Measurements from ENCODE around the gene RASSF4.

Gene RASSF4

DNA sequence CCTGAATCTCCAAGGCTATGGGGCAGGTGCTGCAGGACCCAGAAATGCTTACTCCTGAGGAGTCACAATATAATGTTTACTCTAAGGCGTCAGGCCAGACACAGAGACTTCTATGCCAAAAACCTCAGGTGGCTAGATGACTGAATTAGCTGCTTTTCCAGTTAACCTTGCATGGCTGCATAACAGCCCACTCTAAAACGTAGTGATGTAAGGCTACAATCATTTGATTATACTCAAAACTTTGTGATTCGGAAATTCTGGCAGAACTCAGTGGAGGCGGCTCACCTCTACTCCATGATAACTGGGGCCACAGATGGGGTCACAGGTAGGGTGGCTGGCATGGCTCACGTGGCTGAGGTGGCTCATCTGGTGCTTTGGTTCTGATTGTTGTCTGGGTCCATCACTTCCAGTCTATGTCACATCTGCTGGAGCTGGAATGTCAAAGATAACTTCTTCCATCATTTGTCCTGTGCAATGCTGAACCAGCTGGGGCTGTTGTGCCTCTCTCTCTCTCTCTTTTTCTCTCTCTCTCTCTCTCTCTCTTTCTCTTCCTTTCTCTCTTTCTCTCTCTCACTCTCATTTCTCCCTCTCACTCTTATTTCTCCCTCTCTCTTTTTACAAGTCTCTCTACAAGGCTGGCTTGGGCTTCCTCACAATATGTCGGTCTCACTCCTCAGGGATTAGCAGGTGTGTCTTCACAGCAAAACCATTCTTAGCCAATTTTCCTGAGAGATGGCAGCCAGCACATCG, 36.6 kb upstream of the RASSF4 start:
- no peak overlapping the region for H3K27ac Mint-ChIP-seq
- H3K4me3 Mint-ChIP-seq = no peak overlapping the region
- DNase-seq (no peak), ATAC-seq (replicated peaks) (no peak)
- no peaks in the 10 kb centered on the region for H3K4me1 Mint-ChIP-seq
- H3K9me3 Mint-ChIP-seq = peaks cover under 1 to 2% of the 10 kb centered on the region in 2 donors
- no peaks in the 10 kb centered on the region for H3K27me3 Mint-ChIP-seq
- no peaks in the 10 kb centered on the region for H3K36me3 Mint-ChIP-seq

DNA sequence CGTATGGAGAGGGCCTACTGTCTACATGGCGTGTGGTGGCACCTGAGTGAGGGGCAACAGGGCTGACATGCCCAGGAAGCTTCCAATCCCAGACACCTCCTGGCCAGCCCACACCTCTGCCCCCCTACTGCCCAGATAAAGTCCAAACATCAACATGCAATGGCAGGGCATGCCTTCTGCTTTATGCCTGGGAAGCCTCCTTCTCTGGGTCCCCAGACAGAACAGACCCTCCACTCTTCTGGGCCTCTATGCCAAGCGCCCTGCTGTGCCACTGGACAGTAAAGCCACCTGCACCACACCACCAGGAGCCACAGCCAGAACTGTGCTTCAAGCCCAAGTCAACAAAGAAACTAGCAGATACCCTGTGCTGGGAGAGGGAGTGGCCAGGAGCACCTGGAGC, 36.0 kb upstream of the RASSF4 start:
- H3K27me3 Mint-ChIP-seq = no peaks in the 10 kb centered on the region
- H3K36me3 Mint-ChIP-seq = no peaks in the 10 kb centered on the region
- no peaks in the 10 kb centered on the region for H3K4me1 Mint-ChIP-seq
- no peak for ATAC-seq (replicated peaks)
- no peak overlapping the region for H3K27ac Mint-ChIP-seq
- no peaks in the 10 kb centered on the region for H3K9me3 Mint-ChIP-seq
- H3K4me3 Mint-ChIP-seq = no peak overlapping the region
- DNase-seq = no peak

DNA sequence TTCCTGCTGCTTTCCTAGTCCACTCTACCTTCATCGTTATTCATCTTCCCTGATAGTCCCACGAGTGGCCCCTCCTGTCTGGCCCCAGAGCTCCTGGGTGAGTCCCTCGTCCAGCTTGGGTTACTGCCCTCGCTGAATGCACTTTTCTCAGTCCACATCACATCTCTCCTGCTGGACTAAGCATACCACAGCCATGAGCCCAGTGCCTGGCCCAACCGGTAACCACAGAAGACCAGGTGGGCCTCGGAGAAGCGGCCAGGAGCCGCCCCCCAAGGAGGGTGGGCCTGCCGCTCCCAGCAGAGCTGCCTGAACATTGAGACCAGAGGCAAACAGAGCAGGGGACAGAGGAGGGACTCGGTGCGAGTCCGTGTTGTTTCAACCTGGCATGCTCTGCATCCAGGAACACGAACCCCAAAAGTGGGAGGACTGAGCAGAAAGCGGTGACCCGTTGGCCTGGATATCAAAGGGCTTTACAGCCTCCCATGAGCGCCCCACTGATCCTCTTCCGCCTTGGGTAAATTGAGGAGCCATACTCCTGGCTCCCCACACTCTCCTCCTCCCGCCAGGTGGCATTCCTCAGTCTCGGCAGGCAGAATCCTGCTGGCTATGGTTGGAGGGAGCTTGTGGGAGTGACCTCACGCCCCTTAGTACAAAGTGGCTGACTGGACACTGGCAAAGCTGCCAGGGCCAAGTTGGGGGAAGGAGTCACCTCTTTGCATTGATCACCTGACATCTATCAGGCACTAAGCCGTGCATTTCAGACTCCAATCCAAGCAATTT, 35.2 kb upstream of the RASSF4 start:
- no peak overlapping the region for H3K27ac Mint-ChIP-seq
- H3K36me3 Mint-ChIP-seq = no peaks in the 10 kb centered on the region
- ATAC-seq (replicated peaks) (no peak), DNase-seq (no peak)
- no peaks in the 10 kb centered on the region for H3K27me3 Mint-ChIP-seq
- no peak overlapping the region for H3K4me3 Mint-ChIP-seq
- H3K4me1 Mint-ChIP-seq = no peaks in the 10 kb centered on the region
- H3K9me3 Mint-ChIP-seq = no peaks in the 10 kb centered on the region

DNA sequence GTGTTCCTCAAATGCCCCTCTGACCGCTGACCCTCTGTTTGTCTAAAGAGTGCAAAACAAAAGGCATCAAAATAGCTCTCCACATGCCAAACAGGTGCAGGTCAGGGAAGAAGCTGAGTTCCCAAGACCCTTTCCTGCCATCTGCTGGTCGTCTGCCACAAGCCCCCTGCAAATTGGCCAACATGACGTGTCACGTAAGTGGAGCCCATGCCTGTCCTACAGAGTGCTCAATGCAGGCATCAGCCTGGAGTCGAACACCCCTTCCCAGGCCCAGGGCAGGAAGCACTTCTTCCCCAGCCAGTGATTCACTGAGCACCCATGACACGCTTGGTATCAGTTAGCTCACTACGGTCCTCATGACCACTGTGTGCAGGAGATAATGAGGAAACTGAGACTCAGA, 34.4 kb upstream of the RASSF4 start:
- no peaks in the 10 kb centered on the region for H3K36me3 Mint-ChIP-seq
- no peak for DNase-seq

DNA sequence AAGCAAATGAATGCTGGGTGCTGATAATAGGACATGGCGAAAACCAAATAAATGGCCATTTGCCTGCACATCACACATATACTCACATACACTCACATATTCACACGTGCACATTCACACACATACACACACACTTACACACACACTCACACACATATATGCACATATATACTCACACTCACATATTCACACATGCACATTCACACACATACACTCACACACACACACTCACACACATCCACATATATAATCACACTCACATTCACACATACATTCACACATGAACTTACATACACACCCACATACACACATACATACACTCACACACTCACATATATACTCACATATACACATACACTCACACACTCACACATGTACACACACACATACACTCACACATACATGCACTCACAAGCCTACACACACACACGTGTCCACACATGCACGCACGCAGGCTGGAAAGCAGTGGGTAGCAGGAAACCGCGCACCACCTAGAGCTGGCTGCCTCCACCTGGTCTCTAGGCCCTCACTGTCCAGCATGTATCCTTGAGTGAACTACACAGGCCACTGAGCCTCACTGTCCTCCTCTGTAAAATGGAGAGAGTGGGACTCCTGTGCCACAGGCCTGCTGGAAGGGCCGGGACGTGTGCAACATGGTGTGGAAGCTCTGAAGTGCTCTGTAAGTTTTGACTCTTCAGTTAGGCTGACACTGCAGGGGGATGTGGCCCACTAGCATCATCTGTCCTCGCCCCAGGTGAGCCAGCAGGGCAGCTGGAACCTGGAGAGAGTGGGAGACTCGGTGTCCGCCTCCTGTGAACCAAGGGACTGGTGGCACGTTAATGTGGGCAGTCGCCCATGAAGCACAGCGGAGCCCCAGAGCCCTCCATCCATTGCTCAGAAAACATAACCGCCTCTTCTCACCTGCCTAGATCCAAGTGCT, 33.5 kb upstream of the RASSF4 start:
- Mint-ChIP-seq H3K27ac (no peak overlapping the region), H3K27me3 (peaks cover 0 to 4% of the 10 kb centered on the region in 2 donors), H3K36me3 (no peaks in the 10 kb centered on the region), H3K4me1 (no peaks in the 10 kb centered on the region), H3K4me3 (no peak overlapping the region), H3K9me3 (no peaks in the 10 kb centered on the region)
- ATAC-seq (replicated peaks) (no peak), DNase-seq (no peak)

More for the DNA sequence above, 34.4 kb upstream of the RASSF4 start:
- Mint-ChIP-seq H3K4me3 (no peak overlapping the region), H3K27ac (no peak overlapping the region), H3K27me3 (peaks cover 0 to 4% of the 10 kb centered on the region in 2 donors), H3K4me1 (no peaks in the 10 kb centered on the region), H3K9me3 (no peaks in the 10 kb centered on the region)
- peak in 1 of 2 donors; percentile 3 for ATAC-seq (replicated peaks)

DNA sequence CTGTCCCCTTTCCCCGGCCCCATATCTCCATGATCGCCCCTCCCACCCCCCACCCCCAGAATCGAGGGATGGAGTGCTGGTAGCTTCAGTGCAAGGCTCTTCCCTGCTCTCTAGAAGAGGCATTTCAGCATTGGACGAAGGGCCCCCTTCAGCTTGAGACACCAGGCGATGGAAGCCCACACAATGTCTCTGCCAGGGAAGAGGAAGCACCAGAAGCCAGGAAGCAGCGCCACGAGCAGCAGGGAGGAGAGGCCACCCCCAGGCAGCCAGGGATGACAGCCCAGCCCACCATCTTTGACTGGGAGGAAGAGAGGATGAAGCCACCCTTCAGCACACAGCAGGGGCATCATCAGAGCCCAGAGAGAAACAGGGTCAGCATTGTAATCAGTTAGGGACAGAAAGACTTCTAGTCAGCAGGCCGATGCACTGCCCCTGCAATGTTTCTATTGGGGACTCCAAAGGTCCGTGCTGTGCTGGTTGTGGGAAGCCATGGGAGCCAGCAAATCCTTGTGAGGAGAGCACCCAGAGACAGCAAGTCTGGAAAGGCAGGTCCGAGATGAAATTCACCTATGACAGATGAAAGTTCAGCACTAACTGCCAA, 32.8 kb upstream of the RASSF4 start:
- Mint-ChIP-seq H3K4me3 (no peak overlapping the region), H3K9me3 (no peaks in the 10 kb centered on the region), H3K27ac (no peak overlapping the region), H3K36me3 (no peaks in the 10 kb centered on the region), H3K4me1 (no peaks in the 10 kb centered on the region), H3K27me3 (peaks cover 0 to 4% of the 10 kb centered on the region in 2 donors)
- no peak for DNase-seq
- ATAC-seq (replicated peaks) = no peak

DNA sequence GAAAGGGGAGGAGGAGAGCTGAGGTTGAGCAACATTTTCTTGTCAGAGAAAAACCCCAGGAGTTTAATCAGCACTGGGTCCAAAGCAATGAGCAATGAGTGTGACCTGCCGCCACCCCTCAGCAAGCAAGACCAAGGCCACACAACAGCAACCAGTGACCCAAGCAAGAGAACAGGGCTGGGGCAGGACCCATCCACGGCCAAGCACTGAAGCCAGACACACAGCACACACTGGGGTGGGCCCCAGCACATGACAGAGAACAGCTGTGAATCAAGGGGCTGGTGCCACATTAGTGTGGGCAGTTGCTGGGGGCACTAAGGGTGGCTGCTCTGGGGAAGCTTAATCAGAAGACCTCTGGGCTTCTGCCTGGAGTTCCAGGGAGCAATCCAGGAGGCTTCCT, 32.2 kb upstream of the RASSF4 start:
- no peaks in the 10 kb centered on the region for H3K4me1 Mint-ChIP-seq
- H3K27me3 Mint-ChIP-seq = peaks cover 0 to 4% of the 10 kb centered on the region in 2 donors
- H3K4me3 Mint-ChIP-seq = no peak overlapping the region
- no peaks in the 10 kb centered on the region for H3K9me3 Mint-ChIP-seq
- H3K36me3 Mint-ChIP-seq = no peaks in the 10 kb centered on the region
- no peak for ATAC-seq (replicated peaks)
- no peak for DNase-seq
- H3K27ac Mint-ChIP-seq = no peak overlapping the region

- ATAC-seq (replicated peaks) (no peak), DNase-seq (no peak)
- Mint-ChIP-seq H3K27me3 (peaks cover 0 to 4% of the 10 kb centered on the region in 2 donors), H3K9me3 (no peaks in the 10 kb centered on the region), H3K4me3 (no peak overlapping the region), H3K36me3 (no peaks in the 10 kb centered on the region), H3K27ac (no peak overlapping the region), H3K4me1 (peaks cover 0 to 6% of the 10 kb centered on the region in 2 donors)
Measured at GRCh38 chr10:44928462-44928861, 31.1 kb upstream of the RASSF4 start.

DNA sequence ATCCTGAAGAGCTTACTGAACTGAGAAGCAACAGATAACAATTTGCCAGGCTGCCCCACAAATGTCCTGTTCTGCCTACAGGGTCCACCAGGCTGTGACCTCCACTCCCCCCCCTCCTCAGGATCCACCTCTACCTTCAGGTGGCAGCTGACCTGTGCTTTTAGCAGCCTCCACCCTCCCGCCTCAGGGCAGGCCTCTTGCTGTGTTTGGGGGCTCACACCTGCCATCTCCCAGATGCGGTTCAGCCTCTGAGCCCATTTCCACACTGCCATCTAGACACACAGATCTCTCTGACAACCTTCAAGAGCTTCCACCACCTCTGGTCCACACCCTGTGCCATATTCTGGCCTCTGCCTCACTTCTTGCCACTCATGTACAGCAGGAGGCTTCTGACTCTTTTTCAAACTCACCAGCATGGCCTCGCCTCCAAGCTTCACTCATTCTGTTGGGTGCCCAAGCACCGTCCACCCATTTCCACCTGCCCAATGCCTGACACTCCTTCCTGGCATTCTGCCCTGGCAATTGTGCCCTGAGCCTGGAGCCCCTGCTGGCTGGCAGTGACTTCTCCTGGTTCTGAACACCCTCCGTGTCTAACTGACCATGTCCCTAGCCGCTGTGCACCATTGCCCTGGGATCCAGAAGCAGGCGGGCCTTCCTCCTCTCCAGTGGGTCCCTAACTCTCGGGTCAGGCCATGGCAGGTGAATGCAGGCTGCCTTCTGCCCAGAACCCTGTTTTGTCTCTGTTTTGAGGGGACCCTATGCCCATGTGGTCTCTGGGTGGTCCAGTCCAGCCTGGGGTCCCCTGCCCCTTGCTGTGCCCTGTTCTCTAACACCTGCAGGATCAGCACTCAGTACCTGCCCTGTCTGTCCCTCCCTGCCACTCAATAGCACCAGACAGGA, 30.0 kb upstream of the RASSF4 start:
- H3K27ac Mint-ChIP-seq = no peak overlapping the region

DNA sequence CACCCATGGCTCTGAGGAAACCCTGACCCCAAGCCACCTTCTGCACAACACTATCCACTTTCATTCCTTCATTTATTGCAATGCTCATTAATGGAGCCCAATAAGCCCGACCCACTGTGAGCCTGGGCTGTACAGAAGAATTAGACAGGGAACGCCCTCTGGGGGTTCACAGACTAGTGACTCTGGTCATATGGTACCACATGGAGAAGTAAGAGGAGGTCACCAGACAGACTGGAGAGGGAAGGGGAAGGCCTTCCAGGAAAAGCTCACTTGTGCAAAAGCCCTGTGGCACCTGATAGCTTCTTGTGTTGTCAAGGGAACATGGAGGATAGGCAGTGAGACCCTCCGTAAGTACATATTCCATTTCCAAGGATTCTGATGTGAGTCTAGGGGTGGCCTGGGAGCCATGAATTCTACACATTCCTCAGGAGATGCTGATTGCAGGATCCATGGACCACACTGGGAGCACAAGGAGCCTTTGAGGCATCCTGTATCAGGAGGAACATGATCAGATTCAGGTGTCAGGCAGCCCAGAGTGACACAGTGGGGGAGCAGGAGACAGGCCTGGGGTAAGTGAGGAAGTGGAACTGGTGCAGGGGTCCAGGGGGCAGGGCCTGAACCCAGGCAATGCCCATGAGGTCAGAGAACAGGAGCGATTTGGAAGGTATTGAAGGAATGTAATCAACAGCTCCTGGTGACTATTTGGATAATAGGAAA, 28.5 kb upstream of the RASSF4 start:
- H3K27ac Mint-ChIP-seq = no peak overlapping the region
- no peak overlapping the region for H3K4me3 Mint-ChIP-seq
- peaks cover 14 to 19% of the 10 kb centered on the region in 2 donors for H3K4me1 Mint-ChIP-seq
- H3K27me3 Mint-ChIP-seq = peaks cover 0 to 8% of the 10 kb centered on the region in 2 donors
- ATAC-seq (replicated peaks) = no peak
- DNase-seq = no peak
- H3K36me3 Mint-ChIP-seq = no peaks in the 10 kb centered on the region
- no peaks in the 10 kb centered on the region for H3K9me3 Mint-ChIP-seq

More for the DNA sequence above, 30.0 kb upstream of the RASSF4 start:
- Mint-ChIP-seq H3K9me3 (no peaks in the 10 kb centered on the region), H3K27me3 (peaks cover 0 to 4% of the 10 kb centered on the region in 2 donors), H3K4me1 (peaks cover 4 to 6% of the 10 kb centered on the region in 2 donors), H3K36me3 (no peaks in the 10 kb centered on the region), H3K4me3 (no peak overlapping the region)
- no peak for ATAC-seq (replicated peaks)
- DNase-seq = no peak

GRCh38 chr10:44931621-44932516, 27.7 kb upstream of the RASSF4 start:
- H3K9me3 Mint-ChIP-seq = no peaks in the 10 kb centered on the region
- peaks cover 16 to 20% of the 10 kb centered on the region in 2 donors for H3K4me1 Mint-ChIP-seq
- ATAC-seq (replicated peaks) (no peak), DNase-seq (no peak)
- H3K4me3 Mint-ChIP-seq = no peak overlapping the region
- H3K36me3 Mint-ChIP-seq = no peaks in the 10 kb centered on the region
- H3K27me3 Mint-ChIP-seq = peaks cover 0 to 8% of the 10 kb centered on the region in 2 donors
- no peak overlapping the region for H3K27ac Mint-ChIP-seq

All from stimulated activated naive B cell treated with anti-CD40 and anti-IgM and Interleukin-4, amounts not matched to agents 10 μg/mL and 1 μg/mL and 100 μg/mL, for 72 hours (primary cell).